ENCODE data around the gene ZNF358. TPM values are rescaled to one million over a fixed set of nuclear protein-coding genes. Genes with fewer than 3 reads are reported as not detected.

ZNF358 gene
- total and polyA plus RNA-seq, 10 of the 15 experiments (the other 5 are each of a cell fraction or from before 2014, with no cell fraction given): 0.09 to 6.3 (median 1.9) TPM; not detected in 1

- SMC1A ChIA-PET (ENCODE audit: uncharacterized antibody, unreplicated experiment): interaction anchor here (0.9 to 1.7 kb wide), 2 partner anchors 12 to 35 kb away, joined by 3 to 10 read pairs; partner anchors contain the start of gene MCOLN1
- Histone ChIP-seq H3K9me3 (replicated peaks; ENCODE audit: control insufficient read depth, insufficient read depth, low read length) (no peaks in the 10 kb centered on the region), H3K4me3 (peak overlapping the region; percentile 93), H3K27me3 (replicated peaks in 1 of 2; ENCODE audit: control insufficient read depth in 2 of 2, insufficient read depth in 2 of 2, low read length in 1 of 2) (no peaks in the 10 kb centered on the region), H2AFZ (ENCODE audit: control insufficient read depth, low read depth, low read length) (peak overlapping the region; percentile 77), H3K79me2 (ENCODE audit: control insufficient read depth, insufficient read depth, low read length) (peaks cover 10% of the 10 kb centered on the region), H4K20me1 (ENCODE audit: control insufficient read depth, insufficient read depth) (no peaks in the 10 kb centered on the region), H3K9ac (ENCODE audit: control insufficient read depth, insufficient read depth, low read length) (peak overlapping the region; percentile 37; the same call in 1 of the 2 replicates), H3K27ac (ENCODE audit: control insufficient read depth, insufficient read depth) (no peak overlapping the region; the same call in 1 of the 2 replicates), H3K36me3 (ENCODE audit: control insufficient read depth in 2 of 2, insufficient read depth in 2 of 2, low read length in 1 of 2) (no peaks in the 10 kb centered on the region; a peak in 1 of 4 replicates), H3K4me2 (ENCODE audit: control insufficient read depth, insufficient read depth) (peak overlapping the region; percentile 75), H3K4me1 (ENCODE audit: control insufficient read depth, insufficient read depth, low read length) (peaks cover 4% of the 10 kb centered on the region)
- POLR2A ChIA-PET: interaction anchor here (0.6 to 5.1 kb wide), 2 partner anchors 12 to 661 kb away, joined by 8 to 28 read pairs; partner anchors contain the start of gene MCOLN1
- FAIRE-seq (peak; percentile 44), ATAC-seq (peak; percentile 77), DNase-seq (ENCODE audit: low read depth, low spot score) (peak; percentile 37)
- in situ Hi-C loops (cut with MboI): no loop called here
- RAD21 ChIA-PET (ENCODE audit: unreplicated experiment): interaction anchor here (1.0 to 1.7 kb wide), 3 partner anchors 12 to 147 kb away, joined by 3 to 6 read pairs (median 4); partner anchors contain the start of gene MCOLN1
- WGBS (ENCODE audit: insufficient coverage, insufficient replicate concordance, low lambda C conversion rate, missing lambda C conversion rate): 2% methylated on average over 40 of the region's 41 CpGs
- CTCF ChIA-PET: interaction anchor here (1.1 kb wide), 1 partner anchor 11 kb away, joined by 5 read pairs; the partner anchor contains the start of gene MCOLN1
- intact Hi-C loops (cut with micrococcal nuclease; ENCODE audit: unreplicated experiment): no loop called here
- BruUV-seq (replicated peaks): no TSS peak
- peak; percentile 78 for TF ChIP-seq SIX5 (IDR thresholded peaks at IDR 0.05; ENCODE audit: low read depth, low read length, severe bottlenecking)
- no peak for TF ChIP-seq STAT1 (conservative IDR thresholded peaks at IDR 0.05)
- no peak for TF ChIP-seq GATAD2B (conservative IDR thresholded peaks at IDR 0.05; ENCODE audit: low read depth)
- TF ChIP-seq RUNX3 (IDR thresholded peaks at IDR 0.05; ENCODE audit: low read length): peak; percentile 23; the same call in 1 of the 2 replicates
- no peak for TF ChIP-seq RBBP5 (conservative IDR thresholded peaks at IDR 0.05)
- TF ChIP-seq SIN3A (IDR thresholded peaks at IDR 0.05; ENCODE audit: low read depth, low read length): peak; percentile 48; the same call in 1 of the 2 replicates
- no peak for TF ChIP-seq IRF5 (IDR thresholded peaks at IDR 0.05; ENCODE audit: borderline replicate concordance)
- TF ChIP-seq USF1 (IDR thresholded peaks at IDR 0.05; ENCODE audit: borderline replicate concordance, extremely low read length, insufficient read depth, low read depth, low read length): no peak
- no peak for TF ChIP-seq SREBF2 (IDR thresholded peaks at IDR 0.05; ENCODE audit: low read length)
- no peak for TF ChIP-seq IKZF1 (conservative IDR thresholded peaks at IDR 0.05)
- no peak; the same call in 1 of the 2 replicates for TF ChIP-seq NKRF (conservative IDR thresholded peaks at IDR 0.05)
- no peak for TF ChIP-seq RFX5 (IDR thresholded peaks at IDR 0.05; ENCODE audit: low read depth, low read length)
- TF ChIP-seq JUND (IDR thresholded peaks at IDR 0.05; ENCODE audit: low read depth, low read length): no peak
- TF ChIP-seq ZBTB11 (CRISPR knock-in tag; IDR thresholded peaks at IDR 0.05): no peak
- no peak for TF ChIP-seq ATF7 (IDR thresholded peaks at IDR 0.05; ENCODE audit: low read depth)
- TF ChIP-seq MTA2 (IDR thresholded peaks at IDR 0.05; ENCODE audit: low read depth): 0 out of 2 replicates have a peak, but pooled peaks have one; percentile 4
- no peak for TF ChIP-seq NFXL1 (IDR thresholded peaks at IDR 0.05; ENCODE audit: borderline replicate concordance)
Observed at GRCh38 chr19:7533925-7534480, 18.1 kb downstream of the ZNF358 start.

Data from GM12878 (cell line).